ENCODE results near the gene ELP6.

ELP6 gene, protein sequence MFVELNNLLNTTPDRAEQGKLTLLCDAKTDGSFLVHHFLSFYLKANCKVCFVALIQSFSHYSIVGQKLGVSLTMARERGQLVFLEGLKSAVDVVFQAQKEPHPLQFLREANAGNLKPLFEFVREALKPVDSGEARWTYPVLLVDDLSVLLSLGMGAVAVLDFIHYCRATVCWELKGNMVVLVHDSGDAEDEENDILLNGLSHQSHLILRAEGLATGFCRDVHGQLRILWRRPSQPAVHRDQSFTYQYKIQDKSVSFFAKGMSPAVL

DNA sequence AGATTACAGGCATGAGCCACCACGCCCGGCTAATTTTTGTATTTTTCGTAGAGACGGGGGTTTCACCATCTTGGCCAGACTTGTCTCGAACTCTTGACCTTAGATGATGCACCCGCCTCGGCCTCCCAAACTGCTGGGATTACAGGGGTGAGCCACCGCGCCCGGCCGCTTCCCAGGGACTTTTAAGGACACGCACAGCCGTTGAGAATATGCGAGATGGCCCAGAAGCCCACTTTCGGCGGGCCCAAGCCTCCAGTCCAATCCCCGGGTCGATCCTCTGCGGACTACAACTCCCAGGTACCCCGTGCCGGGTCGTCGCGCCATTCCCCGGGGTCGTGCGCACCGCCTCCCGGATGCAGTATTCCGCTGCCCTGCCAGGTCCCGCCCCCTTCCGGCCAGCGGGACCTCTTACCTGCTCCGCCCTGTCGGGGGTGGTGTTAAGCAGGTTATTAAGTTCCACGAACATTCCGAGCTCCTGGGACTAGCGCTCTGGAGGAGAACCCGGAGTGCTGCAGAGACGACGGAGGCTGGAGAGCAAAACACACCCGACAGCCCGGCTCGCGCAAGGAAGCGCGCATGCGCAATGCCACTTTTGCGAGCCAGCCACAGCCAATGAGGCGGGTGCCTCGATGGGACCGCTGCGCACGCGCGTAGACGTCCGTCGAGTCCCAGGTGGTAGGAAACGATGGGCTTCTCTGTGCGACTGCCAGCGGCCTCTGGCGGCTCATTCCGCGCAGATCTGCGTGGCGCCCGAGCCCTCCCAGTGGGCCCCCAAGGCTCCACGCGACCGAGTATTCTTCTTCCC lies at the start of gene ELP6:
Gene ELP6 (minus strand): TSS at position 588 of the 805 bp plus-strand sequence. CDS start 122 bp downstream, at position 466.
- peak; percentile 43 for DNase-seq

DNA sequence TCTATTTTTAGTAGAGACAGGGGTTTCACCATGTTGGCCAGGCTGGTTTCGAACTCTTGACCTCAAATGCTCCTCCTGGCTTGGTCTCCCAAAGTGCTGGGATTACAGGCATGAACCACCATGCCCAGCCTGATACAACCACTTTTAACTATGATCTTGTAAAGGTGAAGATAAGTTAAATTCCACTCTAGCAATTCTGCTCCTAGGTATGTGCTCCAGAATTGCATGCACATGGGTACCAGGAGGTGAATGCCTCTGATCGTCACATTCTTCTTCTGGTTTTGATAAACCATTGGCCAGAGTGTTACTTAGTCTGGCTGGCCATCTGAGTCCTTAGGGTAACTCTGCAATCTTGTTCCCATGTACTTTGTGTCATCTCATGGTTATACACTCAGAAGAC lies 42.8 kb upstream of the ELP6 start:
- no peak for DNase-seq

DNA sequence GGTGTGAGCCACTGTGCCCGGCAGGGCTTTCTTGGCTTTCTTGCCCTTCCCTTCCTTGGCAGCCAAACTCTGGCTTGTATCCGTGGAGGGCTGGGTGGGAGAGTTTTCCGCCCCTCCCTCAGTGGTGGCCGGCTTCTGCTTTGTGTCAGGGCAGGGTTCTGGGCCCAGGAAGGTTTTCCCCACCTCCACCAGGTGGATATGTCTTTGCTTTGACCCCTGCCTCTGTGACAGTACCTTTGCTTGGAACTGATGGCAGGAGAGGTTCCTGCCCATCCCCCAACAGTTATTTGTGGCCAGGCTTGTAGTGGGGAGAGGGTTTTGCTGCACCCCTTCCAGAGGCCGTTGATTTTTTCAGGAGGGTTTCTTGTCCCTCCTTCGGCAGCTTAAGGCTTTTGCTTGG lies 40.8 kb upstream of the ELP6 start:
- no peak for DNase-seq

DNA sequence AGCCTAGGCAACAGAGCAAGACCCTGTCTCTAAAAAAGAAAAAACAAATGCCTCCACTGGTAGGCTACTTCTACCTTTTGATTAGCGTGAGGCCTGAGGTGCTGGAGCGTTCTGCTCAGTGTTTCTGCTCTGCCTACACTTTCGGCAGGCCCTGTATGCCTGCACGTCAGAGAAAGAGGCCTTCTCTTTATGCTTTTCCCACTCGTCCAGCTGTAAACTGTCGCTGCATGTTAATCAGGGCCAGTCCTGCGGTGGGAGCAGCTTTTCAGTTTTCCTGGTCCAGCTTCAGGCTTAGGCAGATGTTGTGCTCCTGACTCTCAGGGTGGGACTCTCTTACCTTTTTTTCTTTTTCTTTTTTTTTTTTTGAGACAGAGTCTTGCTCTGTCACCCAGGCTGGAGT lies 39.9 kb upstream of the ELP6 start:
- DNase-seq = no peak

DNA sequence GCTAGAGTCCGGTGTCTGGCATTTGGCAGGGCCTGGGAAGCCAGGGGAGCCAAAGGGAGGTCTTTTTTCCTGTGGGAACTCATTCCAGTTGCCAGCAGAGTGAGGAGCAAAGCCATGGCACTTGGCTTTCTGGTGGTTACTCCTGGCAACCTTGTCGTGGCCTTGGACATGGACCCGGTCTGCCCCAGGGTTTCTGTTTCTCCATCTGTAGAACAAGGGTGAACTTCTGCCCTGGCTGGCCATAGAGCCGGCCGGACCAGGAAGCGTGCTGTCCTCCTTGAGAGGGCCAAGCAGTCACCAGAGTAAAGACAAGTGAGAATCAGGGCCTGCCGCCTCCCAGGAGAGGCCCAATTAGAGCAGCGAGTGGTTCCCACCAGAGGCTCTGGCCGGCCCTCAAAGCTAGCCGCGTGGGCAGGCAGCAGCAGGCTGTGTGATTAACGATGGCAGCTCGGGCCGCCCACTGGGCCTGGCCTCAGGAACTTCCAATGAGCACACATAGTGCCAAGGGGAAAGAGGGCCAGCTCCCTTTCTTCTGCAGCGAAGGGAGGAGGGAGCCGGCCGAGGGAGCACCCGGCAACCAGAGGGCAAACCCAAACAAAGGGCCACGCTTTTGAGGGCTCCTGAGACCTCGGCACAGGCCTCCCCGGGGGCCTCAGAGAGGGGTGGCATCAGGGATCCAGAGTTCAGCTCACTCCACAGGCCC lies 29.1 kb upstream of the ELP6 start:
- no peak for DNase-seq

DNA sequence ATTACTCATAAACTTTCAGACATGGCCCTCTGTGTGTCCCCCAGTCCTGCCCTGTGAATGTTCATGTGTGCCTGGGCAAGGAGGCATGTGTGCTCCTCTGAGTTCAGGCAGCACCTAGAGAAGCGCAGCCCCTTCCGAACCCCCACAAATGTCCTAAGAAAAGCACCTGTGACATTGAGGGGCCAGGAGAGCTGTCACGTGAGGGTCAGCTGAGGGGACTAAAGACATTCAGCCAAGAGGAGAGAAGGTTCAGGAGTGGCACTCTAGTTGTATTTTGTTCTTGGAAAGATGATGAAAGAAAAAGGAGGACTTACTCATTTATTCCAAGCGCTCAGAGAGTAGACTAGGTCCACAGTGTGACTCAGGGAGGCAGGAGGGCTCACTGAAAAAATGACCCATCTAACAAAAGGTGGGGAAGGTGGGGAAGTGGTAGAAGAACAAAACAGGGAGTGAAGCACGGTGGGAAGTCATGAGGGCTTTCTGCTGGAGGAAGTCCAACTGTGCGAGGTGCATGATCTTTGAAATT lies 28.1 kb upstream of the ELP6 start:
- DNase-seq = no peak

DNA sequence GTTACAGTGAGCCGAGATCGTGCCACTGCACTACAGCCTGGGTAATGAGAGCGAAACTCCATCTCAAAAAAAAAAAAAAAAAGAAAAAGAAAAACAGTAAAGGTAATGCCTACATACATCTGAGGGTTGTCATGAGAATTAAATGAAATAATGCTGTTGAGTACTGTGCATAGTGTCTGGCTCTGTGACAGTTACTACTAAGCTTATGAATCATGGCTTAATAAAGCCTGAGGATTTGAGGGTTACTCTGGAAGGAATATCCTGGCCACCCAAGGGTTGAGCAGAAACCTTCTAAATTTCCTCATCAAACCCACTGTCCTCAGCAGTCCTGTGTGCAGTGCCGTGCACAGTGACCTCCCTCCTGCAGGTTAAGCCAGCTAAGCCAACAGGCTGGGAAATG lies 26.8 kb upstream of the ELP6 start:
- no peak for DNase-seq

DNA sequence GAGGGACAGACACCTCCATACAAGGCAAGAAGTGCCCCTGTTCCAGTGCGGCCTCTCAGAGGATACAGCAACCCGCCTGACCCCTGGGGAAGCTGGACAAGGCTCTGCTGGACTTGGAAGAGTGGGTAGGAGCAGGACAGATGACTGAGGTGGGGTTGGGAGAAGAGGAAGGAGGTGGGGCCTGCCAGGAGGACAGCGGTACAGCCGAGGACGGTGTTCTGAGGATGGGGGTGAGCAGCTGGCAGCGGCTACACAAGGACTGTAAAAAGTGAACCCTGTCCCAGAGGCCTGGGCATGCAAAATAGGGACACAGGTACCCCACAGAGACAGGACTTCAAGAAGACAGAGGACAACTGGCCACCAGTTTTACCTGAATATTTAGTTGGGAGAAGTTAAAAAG lies 23.5 kb upstream of the ELP6 start:
- DNase-seq = no peak

DNA sequence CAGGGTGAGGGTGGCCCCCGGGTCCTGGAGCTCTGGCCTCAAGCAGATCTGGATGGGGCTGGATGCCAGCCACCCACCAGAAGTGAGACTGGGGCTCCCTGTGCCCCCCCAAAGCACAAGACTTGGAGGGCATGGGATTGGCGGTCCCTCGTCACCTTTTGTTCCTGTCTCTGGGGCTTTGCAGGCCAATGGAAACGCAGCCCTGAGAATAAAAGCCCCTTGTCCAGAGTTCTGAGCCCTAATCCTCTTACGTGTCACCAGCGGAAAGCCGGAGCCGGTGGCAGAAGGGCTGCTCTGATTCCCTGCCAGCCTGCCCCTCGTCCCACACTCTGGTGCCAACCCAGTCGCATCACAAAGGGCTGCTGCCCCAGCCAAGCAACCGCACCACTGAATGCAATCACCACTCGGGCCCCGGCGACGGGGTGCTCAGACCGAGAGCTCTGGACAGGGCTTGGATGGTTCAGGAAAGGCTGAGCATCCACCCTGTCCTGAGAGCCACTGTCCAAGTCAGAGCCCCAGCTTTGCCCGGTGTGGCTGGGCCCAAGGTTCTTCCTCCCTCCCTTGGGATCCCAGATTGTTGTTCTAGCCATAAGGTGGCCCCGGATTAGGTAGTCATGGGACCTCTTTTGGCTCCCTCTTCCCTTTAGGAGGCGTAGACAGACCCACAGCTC lies 22.8 kb upstream of the ELP6 start:
- DNase-seq = no peak

DNA sequence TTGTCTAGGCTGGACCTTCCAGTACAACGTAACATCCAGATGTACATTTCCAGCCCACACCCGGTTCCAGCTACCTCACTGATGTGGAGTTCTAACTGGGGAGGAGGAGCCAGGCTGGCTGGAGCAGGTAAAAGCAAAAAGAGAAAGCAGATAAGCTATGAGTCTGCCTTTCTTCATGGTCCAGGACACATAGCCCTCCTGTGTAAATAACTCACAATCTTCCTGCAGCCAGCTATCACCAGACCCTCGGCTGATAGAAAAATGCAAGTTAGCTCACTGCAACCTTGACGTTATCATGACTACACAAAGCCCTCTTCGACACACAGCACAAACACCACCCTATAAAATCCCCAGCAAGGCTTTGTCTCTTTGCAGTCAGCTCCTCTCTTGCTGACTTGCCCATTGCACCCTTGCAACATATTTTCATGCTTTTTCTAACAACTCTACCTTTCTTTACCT lies 20.5 kb upstream of the ELP6 start:
- no peak for DNase-seq

DNA sequence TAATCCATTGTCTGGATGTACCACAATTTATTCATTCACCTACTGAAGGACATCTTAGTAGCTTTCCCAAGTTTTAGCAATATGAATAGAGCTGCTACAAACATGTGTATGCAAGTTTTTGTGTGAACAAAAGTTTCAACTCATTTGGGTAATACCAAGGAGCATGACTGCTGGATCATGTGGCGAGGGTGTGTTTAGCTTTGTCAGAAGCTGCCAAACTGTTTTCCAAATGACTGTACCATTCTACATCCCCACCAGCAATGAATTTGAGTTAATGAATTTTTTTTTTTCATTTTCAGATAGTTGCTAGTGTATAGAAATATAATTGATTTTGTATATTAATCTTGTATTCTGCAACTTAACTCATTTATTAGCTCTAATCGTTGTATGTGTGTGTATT lies 20.0 kb upstream of the ELP6 start:
- DNase-seq = no peak

DNA sequence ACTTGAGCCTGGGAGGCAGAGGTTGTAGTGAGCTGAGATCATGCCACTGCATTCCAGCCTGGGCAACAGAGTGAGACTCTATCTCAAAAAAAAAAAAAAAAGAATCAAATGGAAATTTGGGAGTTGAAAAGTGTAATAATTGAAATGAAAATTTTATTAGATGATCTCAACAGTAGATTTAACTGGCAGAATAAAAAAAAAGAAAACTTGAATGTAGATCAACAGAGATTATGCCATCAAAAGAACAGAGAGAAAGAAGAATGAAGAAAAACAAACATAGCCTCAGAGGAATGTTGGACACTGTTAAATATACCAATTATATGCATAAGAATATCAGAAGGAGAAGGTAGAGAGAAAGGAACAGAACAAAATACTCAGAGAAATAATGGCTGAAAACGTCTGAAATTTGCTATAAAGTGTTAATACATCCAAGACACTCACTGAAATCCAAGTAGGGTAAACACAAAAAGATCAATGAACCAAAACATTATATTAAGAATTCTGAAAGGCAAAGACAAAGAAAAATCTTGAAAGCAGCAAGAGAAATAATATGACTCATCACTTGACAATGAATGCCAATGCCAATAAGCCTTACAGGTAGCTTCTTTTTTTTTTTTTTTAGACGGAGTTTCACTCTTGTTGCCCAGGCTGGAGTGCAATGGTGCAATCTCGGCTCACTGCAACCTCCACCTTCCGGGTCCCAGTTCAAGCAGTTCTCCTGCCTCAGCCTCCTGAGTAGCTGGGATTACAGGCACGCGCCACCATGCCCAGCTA lies 14.6 kb upstream of the ELP6 start:
- DNase-seq = no peak

DNA sequence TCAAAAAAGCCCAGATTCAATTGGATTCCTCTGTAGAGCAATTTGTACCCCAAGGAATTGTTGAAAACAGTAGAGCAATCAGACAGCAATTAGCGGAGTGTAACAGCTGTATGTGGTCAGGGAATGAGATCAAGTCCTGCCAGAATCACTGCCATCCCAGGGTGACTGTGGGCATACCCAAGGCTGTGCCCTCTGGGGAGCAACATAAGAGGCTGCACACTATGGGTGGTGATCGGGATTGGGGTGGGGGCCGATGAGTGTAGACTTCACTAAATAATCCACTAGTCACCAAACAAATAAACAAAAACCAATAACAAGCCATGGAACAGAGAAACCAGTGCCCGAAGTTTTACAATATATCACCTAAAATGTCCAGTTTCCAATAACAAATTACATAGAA lies 12.1 kb upstream of the ELP6 start:
- no peak for DNase-seq

DNA sequence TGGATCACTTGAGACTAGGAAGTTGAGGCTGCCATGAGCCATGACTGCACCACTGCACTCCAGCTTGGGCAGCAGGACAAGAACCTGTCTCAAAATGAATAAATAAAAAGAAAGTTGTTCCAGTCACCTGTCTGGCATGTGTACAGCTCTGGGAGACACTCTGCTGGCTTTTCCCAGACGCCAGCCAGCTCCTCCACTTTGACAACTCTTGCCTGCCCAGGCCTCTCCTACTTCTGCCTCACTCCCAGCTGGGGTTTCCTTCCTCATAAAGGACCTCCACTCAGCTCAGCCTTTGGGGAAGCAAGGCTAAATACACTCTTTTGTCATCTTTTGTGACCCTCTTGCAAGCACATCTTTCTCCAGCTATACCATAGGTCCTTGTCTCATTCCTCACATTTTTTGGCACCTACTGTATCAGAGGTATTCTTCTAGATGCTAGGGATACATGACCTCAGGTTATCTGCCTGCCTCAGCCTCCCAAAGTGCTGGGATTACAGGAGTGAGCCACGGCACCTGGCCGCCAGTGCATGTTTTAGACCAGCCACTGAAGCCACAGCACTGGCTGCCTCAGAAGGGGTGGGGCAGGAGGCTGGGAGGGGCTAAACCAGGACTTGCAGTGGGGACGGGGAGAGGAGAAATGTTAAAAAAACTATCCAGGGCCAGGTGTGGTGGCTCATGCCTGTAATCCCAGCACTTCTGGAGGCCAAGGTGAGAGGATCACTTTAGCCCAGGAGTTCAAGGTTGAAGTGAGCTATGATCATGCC lies 10.0 kb upstream of the ELP6 start:
- DNase-seq = no peak

DNA sequence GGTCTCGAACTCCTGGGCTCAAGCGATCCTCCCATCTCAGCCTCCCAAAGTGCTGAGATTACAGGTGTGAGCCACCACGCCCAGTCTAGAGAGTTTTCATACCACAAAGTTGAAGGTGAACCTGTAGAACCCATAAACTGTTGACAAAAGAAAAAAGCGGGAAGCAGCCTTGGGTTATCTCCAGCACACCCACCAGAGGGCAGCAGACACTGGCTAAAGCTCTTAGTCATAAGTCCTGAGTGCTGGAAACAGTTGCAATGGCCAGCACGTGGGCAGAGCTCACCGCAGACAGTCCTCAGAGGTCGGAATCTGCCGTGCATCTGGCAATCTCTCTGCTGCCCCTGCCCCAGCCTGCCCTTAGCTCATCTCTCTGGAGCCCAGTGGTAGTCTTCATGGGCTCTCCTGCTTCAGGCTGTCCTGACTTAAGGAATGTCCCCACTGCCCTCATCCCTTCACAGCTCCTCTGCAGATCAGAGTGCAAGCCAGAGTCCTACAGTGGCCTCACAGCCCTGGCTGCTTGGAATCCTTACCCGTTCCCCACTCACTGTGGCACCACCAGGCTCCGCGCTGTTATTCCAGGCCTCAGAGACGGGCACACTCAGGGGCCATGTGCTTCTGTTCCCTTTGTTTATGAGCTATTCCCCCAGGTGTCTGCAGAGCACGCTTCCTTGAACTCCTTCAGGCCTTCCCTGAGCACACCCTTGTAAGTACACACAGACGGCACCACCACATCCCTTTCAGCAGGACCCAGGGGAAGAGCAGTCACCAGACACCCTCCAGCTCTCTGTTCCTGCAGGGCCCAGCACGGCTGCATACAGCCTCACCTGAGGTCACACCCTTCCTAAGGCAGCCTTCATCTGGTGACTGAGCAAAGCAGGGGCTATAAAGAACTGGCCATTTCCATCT lies 8.8 kb upstream of the ELP6 start:
- DNase-seq = peak; percentile 67

DNA sequence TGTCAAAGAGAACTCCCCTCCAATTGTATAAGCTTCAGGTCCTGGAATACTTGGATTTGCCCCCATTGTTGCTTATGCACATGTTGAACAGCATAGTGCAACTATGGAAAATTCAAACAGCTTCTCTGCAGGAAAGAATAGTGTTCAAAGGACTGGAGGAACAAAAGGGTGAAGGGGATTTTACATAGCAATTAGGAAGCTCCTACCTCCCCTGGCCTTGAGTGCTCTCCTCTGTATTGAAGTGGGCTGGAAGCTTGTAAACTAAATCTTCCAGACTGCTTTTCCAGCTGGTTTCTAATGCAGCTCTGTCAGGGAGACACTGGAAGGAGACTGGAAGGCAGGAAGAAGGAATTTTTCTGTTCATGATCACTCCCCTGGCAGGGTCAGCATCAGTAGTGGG lies 7.2 kb upstream of the ELP6 start:
- no peak for DNase-seq

DNA sequence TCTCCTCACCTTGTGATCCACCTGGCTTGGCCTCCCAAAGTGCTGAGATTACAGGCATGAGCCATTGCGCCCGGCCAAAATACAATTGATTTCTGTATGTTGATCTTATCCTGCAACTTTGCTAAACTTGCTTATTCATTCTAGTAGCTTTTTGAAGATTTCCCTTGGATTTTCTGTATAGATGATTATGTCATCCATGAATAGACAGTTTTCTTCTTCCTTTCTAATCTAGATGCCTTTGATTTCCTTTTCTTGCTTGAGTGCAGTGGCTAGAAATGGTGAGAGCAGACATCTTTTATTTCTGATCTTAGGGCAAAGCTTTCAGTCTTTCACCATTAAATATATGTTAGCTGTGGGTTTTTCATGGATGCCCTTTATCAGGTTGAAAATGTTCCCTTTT lies 4.4 kb upstream of the ELP6 start:
- DNase-seq = no peak

DNA sequence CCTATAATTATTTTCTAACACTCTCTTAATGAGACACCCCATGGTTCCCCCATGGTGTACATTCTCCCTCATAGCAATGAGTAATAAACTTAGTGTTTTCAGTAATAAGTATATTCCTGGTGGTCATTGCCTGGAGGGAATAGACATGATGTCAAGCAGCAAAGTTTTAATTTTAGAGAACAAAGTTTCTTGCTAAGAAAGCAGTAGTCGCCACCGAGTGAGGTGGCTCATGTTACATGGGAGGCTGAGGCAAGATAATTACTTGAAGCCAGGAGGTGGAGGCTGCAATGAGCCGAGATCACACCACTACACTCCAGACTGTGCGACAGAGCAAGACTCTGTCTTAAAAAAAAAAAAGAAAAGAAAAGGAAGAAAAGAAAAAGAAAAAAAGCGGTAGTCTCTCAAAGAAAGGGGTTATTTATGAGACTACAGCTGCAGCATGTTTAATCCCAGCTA lies 2.4 kb upstream of the ELP6 start:
- no peak for DNase-seq

DNA sequence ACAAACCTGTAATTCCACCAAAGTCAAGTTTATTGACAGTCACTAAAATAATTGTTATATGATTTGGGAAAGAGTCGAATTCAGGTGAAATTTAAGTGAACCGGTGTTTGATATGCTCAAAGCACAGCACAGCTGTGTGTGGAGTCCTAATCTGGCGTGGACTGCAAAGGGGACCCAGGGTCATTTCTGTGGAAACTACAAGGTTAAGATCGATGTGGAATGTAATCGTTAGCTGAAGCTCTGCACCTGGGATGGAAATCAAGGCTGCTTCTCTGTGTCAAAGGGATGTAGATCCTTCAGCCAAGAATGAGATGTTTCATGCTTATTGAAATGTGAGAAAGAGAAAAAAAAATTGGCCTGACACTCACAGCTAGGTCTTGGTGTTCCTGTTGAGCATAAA lies 1.6 kb upstream of the ELP6 start:
- no peak for DNase-seq

DNA sequence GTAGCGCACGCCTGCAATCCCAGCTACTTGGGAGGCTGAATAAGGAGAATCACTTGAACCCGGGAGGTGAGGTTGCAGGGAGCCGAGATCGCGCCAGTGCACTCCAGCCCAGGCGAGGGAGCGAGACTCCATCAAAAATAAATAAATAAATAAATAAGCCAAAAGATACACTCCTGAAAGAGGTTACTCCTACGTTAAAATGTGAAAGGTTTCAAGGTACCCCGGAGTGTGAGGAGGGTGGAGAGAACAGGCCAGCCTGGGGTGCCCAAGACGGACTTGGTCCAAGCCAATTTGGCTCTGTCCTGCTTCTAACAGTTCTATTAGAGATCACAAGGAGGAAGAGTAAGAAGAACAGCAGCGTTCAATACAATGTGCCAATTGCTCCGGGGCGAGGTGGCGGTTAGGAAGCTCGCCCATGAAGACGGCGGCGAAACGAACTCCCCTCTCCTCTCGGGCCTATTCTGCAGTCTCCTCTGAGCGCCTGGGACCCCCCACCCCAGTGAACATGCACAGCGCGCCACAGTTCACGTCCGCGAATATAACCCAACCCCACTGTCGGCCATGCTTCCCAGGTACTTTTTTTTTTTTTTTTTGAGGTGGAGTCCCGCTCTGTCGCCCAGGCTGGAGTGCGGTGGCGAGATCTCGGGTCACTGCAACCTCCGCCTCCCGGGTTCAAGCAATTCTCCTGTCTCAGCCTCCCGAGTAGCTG lies 942 bp downstream of the ELP6 start:
- DNase-seq = no peak
